ENCODE data around the gene PIP5K1C.

- TF ChIP-seq CTCF (IDR thresholded peaks at IDR 0.05; ENCODE audit: poor library complexity, severe bottlenecking): no peak
- no peak for TF ChIP-seq EP300 (conservative IDR thresholded peaks at IDR 0.05; ENCODE audit: poor library complexity, severe bottlenecking)
Observed at GRCh38 chr19:3617463-3617862, 82.8 kb downstream of the PIP5K1C start.
